GM12873 (cell line): ENCODE measurements around the gene SLC35D2.

Experiments used
- CTCF ChIP-seq: IDR thresholded peaks from 2 replicates; pipeline ENCODE4 v1.5.1; 2012; ENCODE audit warnings: low read depth, mild to moderate bottlenecking, moderate library complexity, low read length, control low read depth; ENCODE audit not compliant: insufficient read depth; ENCODE audit errors: missing control alignments

SLC35D2 gene

GRCh38 chr9:96420468-96421219, 37.1 kb upstream of the SLC35D2 start:
- TF ChIP-seq CTCF, result no peak

- TF ChIP-seq CTCF, result no peak
These were observed 36.1 kb upstream of the SLC35D2 start for GRCh38 chr9:96419691-96419969.

- TF ChIP-seq CTCF, result no peak
These were observed 35.6 kb upstream of the SLC35D2 start for GRCh38 chr9:96418920-96419690.

- TF ChIP-seq CTCF, result no peak
These were observed 34.8 kb upstream of the SLC35D2 start, which contains the start of gene ZNF367 for GRCh38 chr9:96418083-96418919. TSS of gene ZNF367 (minus strand) at chr9:96418370. CDS start at chr9:96418032, 338 bp downstream.

- no peak for TF ChIP-seq CTCF
These were observed 34.2 kb upstream of the SLC35D2 start for GRCh38 chr9:96417661-96418082.

GRCh38 chr9:96417051-96417586, 33.6 kb upstream of the SLC35D2 start:
- TF ChIP-seq CTCF, result peak; percentile 14
